ENCODE data around the gene GPNMB.

DNA sequence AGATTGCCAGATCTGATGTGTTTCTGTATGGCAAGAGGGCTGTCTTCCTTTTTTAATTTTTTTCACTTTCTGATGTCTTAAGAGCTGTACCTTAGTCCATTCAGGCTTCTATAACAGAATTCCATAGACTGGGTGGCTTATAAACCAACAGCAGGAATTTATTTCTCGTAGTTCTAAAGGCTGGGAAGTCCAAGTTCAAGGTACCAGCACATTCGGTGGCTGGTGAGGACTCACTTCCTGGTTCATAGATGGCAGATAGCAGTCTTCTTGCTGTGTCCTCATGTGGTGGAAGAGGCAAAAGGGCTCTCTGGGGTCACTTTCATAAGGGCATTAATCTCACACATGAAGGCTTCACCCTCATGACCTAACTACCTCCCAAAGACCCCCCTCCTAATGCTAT, 20.8 kb downstream of the GPNMB start:
- TF ChIP-seq, protein P1, sequence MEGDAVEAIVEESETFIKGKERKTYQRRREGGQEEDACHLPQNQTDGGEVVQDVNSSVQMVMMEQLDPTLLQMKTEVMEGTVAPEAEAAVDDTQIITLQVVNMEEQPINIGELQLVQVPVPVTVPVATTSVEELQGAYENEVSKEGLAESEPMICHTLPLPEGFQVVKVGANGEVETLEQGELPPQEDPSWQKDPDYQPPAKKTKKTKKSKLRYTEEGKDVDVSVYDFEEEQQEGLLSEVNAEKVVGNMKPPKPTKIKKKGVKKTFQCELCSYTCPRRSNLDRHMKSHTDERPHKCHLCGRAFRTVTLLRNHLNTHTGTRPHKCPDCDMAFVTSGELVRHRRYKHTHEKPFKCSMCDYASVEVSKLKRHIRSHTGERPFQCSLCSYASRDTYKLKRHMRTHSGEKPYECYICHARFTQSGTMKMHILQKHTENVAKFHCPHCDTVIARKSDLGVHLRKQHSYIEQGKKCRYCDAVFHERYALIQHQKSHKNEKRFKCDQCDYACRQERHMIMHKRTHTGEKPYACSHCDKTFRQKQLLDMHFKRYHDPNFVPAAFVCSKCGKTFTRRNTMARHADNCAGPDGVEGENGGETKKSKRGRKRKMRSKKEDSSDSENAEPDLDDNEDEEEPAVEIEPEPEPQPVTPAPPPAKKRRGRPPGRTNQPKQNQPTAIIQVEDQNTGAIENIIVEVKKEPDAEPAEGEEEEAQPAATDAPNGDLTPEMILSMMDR (IDR thresholded peaks at IDR 0.05), result no peak
- TF ChIP-seq EP300 (IDR thresholded peaks at IDR 0.05), result no peak
- no peak for TF ChIP-seq POLR2AphosphoS5 (IDR thresholded peaks at IDR 0.05)
- TF ChIP-seq POLR2A (IDR thresholded peaks at IDR 0.05), result no peak
